Fibroblast of mammary gland (primary cell): ENCODE data around the gene SMO.
A peak's percentile ranks its signal among the peaks of the same experiment; 100 is the strongest.
"Not testable (repeated sequence)": the region's sequence is repeated elsewhere in the genome, so short reads cannot be mapped to it uniquely, and the experiment has no call there.

Source experiments
- DNase-seq: peaks from one replicate; pipeline ENCODE4 v3.0.0-alpha.2; 2010; ENCODE audit warnings: low read depth
- H3K4me3 ChIP-seq: 2 replicates; pipeline ENCODE4 v1.5.1; 2011; ENCODE audit warnings: low read depth, mild to moderate bottlenecking, low read length, moderate library complexity; ENCODE audit not compliant: control insufficient read depth
- TF ChIP-seq, protein P1 (sequence below): conservative IDR thresholded peaks from 2 replicates; pipeline ENCODE4 v1.5.1; 2011; ENCODE audit warnings: low read depth, low read length, inconsistent platforms; ENCODE audit not compliant: control insufficient read depth, insufficient read depth

The SMO gene

DNA sequence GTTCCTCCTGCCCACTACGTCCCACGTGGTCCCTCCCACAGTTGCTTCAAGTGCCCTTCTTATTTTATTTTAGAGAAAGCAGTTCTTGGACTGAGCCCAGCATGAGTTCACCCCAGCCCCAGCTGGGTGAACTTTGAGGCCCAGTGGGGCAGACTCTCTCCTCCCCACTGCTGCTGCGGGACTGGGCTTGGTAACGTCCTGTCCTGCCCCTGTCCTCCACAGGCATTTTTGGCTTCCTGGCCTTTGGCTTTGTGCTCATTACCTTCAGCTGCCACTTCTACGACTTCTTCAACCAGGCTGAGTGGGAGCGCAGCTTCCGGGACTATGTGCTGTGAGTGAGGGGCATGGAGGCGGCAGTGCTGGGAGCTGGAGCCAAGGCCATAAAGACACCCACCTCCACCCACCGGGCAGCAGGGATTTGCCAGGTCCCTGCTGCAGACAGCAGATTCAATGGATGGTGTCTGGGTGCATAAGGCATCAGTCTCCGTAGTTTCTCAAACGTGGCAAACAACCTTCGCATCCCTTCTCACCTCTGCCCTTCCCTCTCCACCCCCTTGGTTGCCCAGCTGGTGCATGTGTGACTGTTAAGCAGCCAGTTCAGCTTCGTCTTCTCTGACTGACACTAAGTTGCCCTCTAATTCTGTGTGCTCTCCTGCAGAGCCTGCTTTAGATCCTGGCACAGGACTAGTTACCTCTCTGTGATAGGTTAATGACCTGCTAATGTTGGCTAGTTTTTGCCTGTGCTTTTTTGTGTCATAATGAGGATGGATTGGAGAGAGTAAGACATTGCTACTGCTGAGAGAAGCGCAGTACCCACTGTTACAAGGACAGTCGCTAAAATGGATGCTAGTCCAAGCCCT lies 20.9 kb downstream of the SMO start:
- TF ChIP-seq, protein P1, sequence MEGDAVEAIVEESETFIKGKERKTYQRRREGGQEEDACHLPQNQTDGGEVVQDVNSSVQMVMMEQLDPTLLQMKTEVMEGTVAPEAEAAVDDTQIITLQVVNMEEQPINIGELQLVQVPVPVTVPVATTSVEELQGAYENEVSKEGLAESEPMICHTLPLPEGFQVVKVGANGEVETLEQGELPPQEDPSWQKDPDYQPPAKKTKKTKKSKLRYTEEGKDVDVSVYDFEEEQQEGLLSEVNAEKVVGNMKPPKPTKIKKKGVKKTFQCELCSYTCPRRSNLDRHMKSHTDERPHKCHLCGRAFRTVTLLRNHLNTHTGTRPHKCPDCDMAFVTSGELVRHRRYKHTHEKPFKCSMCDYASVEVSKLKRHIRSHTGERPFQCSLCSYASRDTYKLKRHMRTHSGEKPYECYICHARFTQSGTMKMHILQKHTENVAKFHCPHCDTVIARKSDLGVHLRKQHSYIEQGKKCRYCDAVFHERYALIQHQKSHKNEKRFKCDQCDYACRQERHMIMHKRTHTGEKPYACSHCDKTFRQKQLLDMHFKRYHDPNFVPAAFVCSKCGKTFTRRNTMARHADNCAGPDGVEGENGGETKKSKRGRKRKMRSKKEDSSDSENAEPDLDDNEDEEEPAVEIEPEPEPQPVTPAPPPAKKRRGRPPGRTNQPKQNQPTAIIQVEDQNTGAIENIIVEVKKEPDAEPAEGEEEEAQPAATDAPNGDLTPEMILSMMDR, result no peak
- DNase-seq, result no peak
- no peak overlapping the region for H3K4me3 ChIP-seq

DNA sequence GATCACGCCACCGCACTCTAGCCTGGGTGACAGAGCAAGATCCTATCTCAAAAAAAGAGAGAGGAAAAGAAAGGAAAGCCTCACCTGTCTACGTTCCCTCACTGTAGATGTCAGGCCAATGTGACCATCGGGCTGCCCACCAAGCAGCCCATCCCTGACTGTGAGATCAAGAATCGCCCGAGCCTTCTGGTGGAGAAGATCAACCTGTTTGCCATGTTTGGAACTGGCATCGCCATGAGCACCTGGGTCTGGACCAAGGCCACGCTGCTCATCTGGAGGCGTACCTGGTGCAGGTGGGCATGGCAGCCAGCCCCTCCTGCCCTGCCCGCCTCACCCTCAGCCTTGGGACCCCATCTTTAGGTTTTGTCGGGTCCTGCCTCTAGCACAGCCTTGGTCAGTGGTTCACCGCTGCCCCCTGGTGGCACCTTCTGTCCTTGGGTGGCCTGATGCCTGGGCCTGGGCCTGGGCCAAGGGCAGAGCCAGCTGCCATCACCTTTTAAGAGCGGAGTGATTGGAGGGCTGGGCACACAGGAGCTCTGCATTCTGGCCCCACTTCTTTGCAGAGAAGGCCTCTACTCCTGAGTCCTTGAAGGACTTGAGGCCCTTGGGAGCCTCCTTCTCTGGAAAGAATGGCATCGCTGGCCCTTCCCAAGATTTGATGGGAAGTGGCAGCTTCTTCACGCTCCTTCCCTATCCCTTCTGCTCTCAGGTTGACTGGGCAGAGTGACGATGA lies 22.0 kb downstream of the SMO start:
- no peak overlapping the region for H3K4me3 ChIP-seq
- peak; percentile 54 for DNase-seq
- TF ChIP-seq, protein P1, result peak; percentile 74

DNA sequence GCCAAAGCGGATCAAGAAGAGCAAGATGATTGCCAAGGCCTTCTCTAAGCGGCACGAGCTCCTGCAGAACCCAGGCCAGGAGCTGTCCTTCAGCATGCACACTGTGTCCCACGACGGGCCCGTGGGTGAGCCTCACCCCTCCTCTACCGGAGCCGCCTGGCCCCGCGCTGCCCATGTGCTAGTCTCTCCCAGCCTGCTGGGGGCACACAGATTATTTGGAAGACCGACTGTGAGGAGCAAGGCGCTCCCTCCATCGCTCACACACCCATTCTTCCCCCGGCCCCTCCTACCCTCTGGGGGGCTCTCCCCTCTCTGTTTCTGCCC lies 22.5 kb downstream of the SMO start:
- TF ChIP-seq, protein P1, result no peak
- H3K4me3 ChIP-seq, result no peak overlapping the region
- DNase-seq, result no peak

DNA sequence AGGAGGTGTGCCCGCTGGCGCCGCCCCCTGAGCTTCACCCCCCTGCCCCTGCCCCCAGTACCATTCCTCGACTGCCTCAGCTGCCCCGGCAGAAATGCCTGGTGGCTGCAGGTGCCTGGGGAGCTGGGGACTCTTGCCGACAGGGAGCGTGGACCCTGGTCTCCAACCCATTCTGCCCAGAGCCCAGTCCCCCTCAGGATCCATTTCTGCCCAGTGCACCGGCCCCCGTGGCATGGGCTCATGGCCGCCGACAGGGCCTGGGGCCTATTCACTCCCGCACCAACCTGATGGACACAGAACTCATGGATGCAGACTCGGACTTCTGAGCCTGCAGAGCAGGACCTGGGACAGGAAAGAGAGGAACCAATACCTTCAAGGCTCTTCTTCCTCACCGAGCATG lies 23.7 kb downstream of the SMO start:
- DNase-seq, result no peak
- TF ChIP-seq, protein P1, result no peak
- H3K4me3 ChIP-seq, result no peak overlapping the region

- no peak overlapping the region for H3K4me3 ChIP-seq
- DNase-seq, result no peak
- TF ChIP-seq, protein P1, result no peak
These were observed 24.2 kb downstream of the SMO start for GRCh38 chr7:129212596-129212995.

GRCh38 chr7:129213828-129214227 lies 25.4 kb downstream of the SMO start:
- DNase-seq, result peak; percentile 14
- TF ChIP-seq, protein P1, result no peak
- H3K4me3 ChIP-seq, result no peak overlapping the region

GRCh38 chr7:129215691-129216090 lies 27.3 kb downstream of the SMO start:
- not testable (repeated sequence) for H3K4me3 ChIP-seq, DNase-seq

GRCh38 chr7:129216101-129216715 lies 27.8 kb downstream of the SMO start:
- H3K4me3 ChIP-seq, DNase-seq: not testable (repeated sequence)

DNA sequence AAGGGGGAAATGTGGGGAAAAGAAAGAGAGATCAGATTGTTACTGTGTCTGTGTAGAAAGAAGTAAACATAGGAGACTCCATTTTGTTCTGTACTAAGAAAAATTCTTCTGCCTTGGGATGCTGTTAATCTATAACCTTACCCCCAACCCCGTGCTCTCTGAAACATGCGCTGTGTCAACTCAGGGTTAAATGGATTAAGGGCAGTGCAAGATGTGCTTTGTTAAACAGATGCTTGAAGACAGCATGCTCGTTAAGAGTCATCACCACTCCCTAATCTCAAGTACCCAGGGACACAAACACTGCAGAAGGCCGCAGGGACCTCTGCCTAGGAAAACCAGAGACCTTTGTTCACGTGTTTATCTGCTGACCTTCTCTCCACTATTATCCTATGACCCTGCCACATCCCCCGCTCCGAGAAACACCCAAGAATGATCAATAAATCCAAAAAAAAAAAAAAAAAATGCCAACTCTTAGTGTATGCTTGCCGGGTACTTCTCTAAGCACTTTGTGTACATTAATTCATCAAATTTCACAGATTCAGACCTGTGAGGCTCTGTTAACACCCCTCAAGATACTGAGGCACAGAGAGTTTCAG lies 28.5 kb downstream of the SMO start:
- H3K4me3 ChIP-seq, DNase-seq: not testable (repeated sequence)
